ENCODE data around the gene MYH7. TPM values are rescaled to one million over a fixed set of nuclear protein-coding genes. Genes with fewer than 3 reads are reported as not detected.

Gene MYH7
- total and polyA plus RNA-seq, 4 donors = 0.02 to 0.42 (median 0.04) TPM

DNA sequence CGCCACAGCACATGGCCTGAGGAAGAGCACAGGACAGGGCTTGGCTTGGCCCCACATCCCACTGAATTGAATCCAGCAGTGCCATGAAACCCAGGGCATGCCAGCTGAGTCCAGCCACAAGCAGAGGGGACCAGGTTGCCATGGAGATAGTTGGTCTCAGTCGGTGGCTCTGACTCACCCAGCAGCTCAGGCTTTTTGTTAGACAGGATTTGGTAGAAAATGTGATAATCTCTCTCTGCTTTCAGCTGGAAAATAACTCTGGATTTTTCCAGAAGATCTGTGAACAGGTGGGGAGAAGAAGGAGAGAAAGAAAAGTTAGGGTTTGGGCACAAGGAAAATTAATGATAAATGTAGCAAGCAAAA, 4.8 kb downstream of the MYH7 start:
- Histone ChIP-seq H3K27ac (ENCODE audit: low read depth in 1 of 2, low read length in 2 of 2) (no peak overlapping the region), H3K4me1 (ENCODE audit: control insufficient read depth in 4 of 4, insufficient read depth in 4 of 4, low read length in 3 of 4) (no peaks in the 10 kb centered on the region), H3K27me3 (ENCODE audit: control insufficient read depth in 4 of 4, insufficient read depth in 4 of 4, low read length in 3 of 4) (no peaks in the 10 kb centered on the region), H3K9ac (ENCODE audit: low read depth in 1 of 2, low read length in 2 of 2) (no peak overlapping the region), H3K36me3 (ENCODE audit: control insufficient read depth in 4 of 4, insufficient read depth in 3 of 4, low read depth in 1 of 4, low read length in 3 of 4) (no peaks in the 10 kb centered on the region), H3K4me3 (ENCODE audit: low read depth in 1 of 3, low read length in 3 of 3) (no peak overlapping the region), H3K9me3 (ENCODE audit: control insufficient read depth in 4 of 4, low read length in 3 of 4) (no peaks in the 10 kb centered on the region)
- WGBS = 43% methylated on average over 2 of the region's 2 CpGs
- DNase-seq (ENCODE audit: low spot score) = no peak
- TF ChIP-seq, protein P1, sequence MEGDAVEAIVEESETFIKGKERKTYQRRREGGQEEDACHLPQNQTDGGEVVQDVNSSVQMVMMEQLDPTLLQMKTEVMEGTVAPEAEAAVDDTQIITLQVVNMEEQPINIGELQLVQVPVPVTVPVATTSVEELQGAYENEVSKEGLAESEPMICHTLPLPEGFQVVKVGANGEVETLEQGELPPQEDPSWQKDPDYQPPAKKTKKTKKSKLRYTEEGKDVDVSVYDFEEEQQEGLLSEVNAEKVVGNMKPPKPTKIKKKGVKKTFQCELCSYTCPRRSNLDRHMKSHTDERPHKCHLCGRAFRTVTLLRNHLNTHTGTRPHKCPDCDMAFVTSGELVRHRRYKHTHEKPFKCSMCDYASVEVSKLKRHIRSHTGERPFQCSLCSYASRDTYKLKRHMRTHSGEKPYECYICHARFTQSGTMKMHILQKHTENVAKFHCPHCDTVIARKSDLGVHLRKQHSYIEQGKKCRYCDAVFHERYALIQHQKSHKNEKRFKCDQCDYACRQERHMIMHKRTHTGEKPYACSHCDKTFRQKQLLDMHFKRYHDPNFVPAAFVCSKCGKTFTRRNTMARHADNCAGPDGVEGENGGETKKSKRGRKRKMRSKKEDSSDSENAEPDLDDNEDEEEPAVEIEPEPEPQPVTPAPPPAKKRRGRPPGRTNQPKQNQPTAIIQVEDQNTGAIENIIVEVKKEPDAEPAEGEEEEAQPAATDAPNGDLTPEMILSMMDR (IDR thresholded peaks at IDR 0.05; ENCODE audit: low read depth, low read length, missing input control) = no peak
- TF ChIP-seq JUND (IDR thresholded peaks at IDR 0.05) = no peak
- no peak for TF ChIP-seq FOXA1 (IDR thresholded peaks at IDR 0.05)
- TF ChIP-seq RAD21 (IDR thresholded peaks at IDR 0.05) = no peak
- TF ChIP-seq TAF1 (conservative IDR thresholded peaks at IDR 0.05) = no peak
- no peak for TF ChIP-seq GABPA (IDR thresholded peaks at IDR 0.05 in 1 of 2, conservative IDR thresholded peaks at IDR 0.05 in 1 of 2)
- TF ChIP-seq HNF4G (IDR thresholded peaks at IDR 0.05) = no peak
- TF ChIP-seq NR2F2 (IDR thresholded peaks at IDR 0.05) = no peak
- TF ChIP-seq, protein P2, sequence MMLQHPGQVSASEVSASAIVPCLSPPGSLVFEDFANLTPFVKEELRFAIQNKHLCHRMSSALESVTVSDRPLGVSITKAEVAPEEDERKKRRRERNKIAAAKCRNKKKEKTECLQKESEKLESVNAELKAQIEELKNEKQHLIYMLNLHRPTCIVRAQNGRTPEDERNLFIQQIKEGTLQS (IDR thresholded peaks at IDR 0.05) = no peak
- TF ChIP-seq ZBTB33 (IDR thresholded peaks at IDR 0.05) = no peak
- no peak for TF ChIP-seq MAX (IDR thresholded peaks at IDR 0.05)
- TF ChIP-seq FOXA2 (IDR thresholded peaks at IDR 0.05) = no peak
- TF ChIP-seq EGR1 (IDR thresholded peaks at IDR 0.05; ENCODE audit: low read depth in 2 of 2) = no peak
- TF ChIP-seq HNF4A (conservative IDR thresholded peaks at IDR 0.05) = no peak
- no peak for TF ChIP-seq SP1 (IDR thresholded peaks at IDR 0.05)
- TF ChIP-seq, protein P3, sequence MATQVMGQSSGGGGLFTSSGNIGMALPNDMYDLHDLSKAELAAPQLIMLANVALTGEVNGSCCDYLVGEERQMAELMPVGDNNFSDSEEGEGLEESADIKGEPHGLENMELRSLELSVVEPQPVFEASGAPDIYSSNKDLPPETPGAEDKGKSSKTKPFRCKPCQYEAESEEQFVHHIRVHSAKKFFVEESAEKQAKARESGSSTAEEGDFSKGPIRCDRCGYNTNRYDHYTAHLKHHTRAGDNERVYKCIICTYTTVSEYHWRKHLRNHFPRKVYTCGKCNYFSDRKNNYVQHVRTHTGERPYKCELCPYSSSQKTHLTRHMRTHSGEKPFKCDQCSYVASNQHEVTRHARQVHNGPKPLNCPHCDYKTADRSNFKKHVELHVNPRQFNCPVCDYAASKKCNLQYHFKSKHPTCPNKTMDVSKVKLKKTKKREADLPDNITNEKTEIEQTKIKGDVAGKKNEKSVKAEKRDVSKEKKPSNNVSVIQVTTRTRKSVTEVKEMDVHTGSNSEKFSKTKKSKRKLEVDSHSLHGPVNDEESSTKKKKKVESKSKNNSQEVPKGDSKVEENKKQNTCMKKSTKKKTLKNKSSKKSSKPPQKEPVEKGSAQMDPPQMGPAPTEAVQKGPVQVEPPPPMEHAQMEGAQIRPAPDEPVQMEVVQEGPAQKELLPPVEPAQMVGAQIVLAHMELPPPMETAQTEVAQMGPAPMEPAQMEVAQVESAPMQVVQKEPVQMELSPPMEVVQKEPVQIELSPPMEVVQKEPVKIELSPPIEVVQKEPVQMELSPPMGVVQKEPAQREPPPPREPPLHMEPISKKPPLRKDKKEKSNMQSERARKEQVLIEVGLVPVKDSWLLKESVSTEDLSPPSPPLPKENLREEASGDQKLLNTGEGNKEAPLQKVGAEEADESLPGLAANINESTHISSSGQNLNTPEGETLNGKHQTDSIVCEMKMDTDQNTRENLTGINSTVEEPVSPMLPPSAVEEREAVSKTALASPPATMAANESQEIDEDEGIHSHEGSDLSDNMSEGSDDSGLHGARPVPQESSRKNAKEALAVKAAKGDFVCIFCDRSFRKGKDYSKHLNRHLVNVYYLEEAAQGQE (IDR thresholded peaks at IDR 0.05) = no peak
- no peak for TF ChIP-seq YY1 (IDR thresholded peaks at IDR 0.05)
- TF ChIP-seq RXRA (IDR thresholded peaks at IDR 0.05) = no peak
